GM21423 (cell line): ENCODE results near the gene CNTNAP2.
"Not testable (repeated sequence)": the region's sequence is repeated elsewhere in the genome, so short reads cannot be mapped to it uniquely, and the experiment has no call there.

Experiments
- ATAC-seq: cut with Tn5 transposase; IDR thresholded peaks from one replicate; pipeline ENCODE4 v1.9.1; 2021; ENCODE audit warnings: mild to moderate bottlenecking, moderate library complexity; ENCODE audit not compliant: unreplicated experiment

The CNTNAP2 gene

DNA sequence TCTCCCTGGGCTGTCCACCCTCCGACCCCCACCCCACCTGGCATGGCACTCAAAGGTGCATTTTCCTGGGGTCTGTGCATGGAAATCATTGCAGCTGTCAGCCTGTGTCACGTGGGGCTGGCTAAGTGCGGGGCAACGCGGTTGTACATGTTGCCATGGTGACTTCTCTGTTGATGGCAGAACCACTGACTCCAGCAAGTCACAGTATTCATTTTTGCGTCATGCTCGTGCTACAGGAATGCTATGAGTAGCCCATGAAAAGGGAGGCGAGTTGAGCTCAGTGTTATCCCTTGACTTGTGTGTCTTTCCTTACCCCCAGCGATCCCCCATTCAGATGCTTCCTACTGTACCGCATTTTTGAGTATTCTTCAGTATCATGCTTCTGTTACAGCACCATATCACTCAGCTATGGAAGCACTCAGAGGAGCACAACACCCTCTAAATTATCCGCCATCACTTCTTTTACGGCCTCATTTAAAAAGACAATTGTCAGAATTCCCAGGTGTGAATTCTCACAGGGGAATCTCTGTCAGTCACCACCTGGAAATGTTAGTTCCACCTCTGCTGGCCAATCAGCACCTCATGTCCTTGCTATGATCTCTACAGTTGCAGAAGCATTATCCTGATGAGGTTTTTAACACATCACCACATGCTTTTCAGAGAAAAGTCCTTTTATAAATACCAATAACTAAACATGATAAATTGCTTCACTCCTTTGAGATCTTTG is 2279.6 kb downstream of the CNTNAP2 start:
- no peak for ATAC-seq

DNA sequence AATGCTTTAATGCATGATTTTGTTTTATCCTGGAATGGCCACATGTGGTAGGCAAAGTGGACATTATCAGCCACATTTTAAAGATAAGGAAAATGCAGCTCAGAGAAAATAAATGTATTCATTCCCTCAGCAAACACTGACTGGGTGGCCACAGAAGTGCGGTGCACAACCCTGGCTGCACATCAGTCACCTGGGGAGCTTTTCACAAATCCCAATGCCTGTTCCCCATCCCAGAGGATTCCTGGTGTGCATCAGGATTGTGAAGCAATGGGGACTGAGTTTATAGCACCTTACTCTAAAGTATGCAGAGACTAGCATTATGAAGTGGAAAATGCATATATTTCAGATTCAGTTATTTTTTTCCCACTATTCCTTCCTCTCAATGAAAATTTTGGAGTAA is 2280.5 kb downstream of the CNTNAP2 start:
- ATAC-seq, result no peak

DNA sequence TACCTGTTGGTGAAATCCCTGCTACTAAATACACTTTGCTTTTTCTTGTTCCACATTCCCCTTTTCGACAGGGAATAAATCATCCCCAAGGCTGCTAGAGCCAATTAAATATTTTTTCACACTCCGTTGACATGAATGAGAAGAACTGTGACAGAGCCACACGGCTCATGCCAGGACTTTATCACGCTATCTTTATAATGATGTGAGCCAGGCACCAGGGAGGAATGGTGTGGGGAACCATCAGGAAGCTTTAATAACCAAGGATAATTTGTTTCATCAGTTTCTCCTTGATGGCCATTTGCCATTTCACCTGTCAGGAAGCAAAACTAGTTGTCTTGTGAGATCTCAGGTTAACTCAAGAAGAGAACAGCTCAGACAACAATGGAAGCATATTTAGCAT is 2280.9 kb downstream of the CNTNAP2 start:
- ATAC-seq, result no peak

DNA sequence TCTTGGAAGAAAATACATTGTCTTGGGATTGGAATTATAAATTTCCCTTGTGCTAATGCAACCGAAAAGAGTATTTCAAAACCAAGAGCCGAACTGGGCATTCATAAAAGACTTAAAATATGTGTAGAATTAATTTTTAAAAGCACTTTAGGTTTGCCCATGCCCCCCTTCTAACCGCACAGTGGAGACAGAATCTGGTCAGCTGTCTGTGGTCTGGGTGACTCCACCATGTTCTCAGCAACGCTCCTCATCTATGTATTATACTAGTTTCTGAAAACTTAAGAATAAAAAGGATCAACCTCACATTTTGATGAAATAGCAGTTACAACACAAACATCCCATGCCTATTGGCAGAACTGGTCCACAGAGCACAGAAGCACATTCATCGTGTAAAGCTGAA is 2281.4 kb downstream of the CNTNAP2 start:
- no peak for ATAC-seq

DNA sequence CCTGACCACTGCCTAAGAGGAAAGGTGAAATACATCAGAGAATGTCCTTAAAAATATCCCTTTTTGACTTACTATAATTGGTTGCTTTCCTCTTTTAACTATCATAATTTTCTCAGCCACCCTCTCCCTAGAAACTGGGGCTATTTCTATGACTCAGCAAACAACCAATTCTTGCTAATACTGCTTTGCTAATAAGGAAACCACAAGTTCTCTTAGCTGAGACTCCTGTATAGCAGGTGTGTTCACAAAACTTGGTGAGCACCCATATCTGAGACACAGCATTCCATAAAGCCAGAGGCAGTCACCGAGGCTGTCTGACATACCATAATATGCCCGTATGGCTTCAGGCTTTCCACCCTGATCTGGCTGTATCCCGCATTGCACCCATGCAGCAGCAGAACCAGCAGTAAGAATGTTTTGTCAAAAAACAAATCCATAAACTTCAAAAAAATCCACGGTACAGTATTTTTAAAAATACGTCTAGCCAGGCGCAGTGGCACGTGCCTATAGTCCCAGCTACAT is 2282.3 kb downstream of the CNTNAP2 start:
- ATAC-seq, result peak; percentile 78

DNA sequence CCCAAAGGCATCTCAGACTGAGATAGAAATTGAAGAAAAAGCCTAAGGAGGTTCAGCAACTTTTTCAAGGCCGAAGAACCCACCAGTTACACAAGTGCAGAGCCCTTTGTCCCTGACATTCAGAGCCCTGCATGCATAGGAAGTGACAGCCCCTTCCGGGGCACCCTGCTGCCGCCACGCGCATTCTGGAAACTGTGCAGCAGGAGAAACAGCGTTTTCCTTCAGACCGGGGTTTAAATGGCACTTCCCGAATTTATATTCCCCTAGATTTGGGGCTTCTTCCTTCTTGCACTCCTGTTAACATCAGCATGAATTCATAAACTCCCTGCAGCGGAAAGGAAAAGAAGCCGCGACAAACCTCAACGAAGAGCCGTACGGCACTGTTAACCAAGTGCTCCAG is 2283.5 kb downstream of the CNTNAP2 start:
- no peak for ATAC-seq

DNA sequence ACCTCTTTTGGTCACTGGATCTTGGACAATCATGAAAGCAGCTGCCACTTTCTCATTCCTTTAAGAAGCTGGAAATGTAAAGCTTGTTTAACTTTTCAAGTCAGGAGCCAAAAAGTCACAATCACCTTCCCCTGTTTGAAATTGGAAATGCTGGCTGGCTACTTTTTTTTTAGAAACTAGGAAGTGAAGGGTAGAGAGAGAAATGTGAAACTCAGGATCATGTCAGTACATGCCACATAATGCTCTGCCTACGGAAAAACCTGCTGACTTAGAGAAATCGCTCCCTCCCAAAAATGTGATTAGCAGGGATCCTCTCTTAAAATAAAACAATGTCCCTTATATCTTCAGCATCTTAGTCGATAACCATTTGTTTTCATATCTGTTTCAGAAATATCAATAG is 2285.6 kb downstream of the CNTNAP2 start:
- no peak for ATAC-seq

DNA sequence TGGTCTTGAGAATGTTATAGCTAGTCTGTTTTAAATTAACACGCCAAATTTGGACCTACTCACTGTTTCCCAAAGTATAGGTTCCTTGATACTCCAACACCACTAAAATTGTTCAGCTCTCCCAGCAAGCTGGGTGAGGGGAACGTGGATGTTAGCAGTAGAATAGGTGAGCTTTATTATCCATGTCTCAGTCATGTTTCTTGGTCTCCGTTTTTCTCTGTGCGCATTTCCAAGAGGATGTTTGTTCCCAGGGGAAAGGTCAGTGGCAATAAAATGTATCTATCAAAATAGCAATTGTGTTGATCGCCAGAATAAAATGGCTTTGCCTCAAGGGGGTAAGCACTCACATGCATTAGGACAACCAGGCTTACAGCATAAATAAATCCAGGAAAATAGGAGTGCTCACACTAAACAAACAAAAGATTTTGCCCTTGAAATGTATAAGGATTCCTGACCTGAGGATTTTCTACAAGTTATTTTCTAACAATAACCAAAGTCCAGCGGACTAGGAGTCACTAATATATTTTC is 2286.9 kb downstream of the CNTNAP2 start:
- no peak for ATAC-seq

DNA sequence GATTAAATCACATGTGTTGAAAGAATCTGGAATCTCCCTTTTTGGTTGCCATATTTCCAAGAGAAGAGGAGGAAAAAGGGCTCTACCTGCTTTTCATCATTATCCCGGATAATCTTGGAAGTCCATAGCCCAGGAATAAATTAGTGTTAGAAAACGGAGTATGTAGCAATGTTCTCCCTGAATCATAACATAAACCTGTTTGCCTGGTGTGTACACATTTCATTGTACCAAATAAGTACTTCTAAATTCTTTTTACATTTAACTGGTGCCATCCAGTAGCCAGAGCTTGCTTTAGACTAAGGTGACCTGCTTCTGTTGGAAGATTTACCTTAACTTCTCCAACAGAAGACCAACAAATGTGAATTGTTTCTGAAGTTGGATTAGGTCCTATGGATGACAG is 2291.7 kb downstream of the CNTNAP2 start:
- ATAC-seq, result no peak

DNA sequence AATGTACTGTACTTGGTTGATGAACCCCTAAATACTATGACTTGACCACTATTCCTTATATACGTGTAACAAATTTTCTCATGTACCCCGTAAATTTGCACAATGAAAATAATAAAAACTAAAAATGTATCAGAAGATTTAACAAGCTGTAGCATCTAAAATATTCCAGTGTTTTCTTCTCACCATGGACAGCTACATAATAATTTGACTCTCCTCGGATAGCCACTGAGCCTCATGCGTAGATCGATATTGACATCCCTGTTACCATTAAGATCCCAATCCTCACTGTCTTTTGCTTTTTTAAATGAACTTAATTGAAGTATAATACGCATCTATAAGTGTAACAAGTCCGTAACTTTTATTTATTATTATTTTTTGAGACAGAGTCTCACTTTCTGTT is 2294.3 kb downstream of the CNTNAP2 start:
- no peak for ATAC-seq

DNA sequence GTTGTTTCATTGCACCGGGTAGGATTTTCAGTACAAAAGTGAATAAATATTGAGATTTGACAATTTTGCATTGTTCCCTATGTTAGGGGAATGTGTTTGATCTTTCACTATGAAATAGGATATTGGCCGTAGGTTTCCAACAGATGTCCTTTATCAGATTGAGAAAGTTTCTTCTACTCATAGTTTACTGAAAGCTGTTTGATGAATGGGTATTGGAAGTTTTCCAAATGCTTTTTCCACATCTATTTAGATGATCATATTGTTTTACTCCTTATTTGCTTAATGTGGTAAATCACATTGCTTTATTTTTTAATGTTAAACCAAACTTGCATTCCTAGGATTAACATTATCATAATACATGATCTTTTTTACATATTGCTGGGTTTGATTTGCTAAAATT is 2296.1 kb downstream of the CNTNAP2 start:
- ATAC-seq, result no peak

DNA sequence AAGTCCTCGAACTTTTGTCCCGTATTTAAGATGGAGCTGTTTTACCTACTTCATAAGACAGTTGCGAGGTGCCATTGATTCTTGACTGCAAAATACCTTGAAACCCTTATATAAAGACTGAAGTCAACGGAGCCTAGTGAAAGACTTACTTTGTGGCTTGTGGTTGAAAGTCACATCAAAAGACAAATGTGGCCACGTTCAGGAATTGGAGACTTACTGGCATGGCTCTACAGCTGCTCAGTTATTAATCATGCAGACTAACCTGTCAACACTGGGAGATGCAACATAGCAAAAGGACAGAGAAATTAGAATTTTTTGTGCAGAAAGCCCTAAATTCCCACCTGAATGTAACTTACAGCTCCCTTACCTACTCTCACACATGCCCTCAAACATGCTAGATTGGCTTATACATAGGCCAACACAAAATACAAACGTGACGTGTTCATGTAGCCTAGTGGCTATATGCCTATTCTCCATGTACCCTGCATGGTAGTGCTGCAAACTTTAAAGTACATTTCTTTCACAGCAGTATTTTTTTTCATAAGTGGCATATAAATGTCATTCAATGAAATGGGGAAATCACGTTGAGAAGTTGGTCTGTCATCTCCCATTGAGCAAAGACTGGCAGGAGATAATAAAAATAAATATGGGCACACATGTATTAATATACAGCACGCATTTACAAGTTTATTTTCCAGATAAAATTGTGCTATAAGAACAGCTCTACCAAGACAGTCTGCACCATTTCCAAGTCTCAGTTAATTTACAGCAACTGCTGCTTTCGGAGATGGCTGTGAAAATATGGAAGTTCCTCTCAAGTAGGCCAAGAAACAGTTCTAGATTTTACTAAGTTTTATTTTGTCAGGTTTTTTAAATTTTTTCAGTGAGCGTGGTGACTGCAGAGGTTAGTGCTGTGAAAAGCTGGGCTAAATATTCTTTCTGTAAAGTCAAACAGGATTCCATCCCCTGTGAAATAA is 2303.5 kb downstream of the CNTNAP2 start:
- peak; percentile 93 for ATAC-seq

DNA sequence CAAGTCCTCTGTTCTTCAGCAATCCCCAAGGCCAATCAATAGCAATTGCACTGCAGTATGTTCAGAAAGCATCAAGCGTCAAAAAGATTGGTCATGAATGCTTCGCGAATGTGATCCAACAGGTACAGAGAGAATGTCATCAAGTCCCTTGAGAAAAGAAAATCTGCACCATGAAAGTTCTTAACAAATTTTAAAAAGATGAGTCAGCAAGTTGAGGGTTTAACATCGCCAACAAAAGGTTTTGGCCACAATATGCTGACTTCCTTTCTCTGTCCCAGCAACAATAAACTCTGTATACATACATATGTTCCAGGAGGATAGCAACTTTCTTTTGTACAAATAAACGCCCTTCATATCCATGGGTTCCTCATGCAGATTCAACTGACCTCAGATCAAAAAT is 2305.4 kb downstream of the CNTNAP2 start:
- ATAC-seq, result no peak

DNA sequence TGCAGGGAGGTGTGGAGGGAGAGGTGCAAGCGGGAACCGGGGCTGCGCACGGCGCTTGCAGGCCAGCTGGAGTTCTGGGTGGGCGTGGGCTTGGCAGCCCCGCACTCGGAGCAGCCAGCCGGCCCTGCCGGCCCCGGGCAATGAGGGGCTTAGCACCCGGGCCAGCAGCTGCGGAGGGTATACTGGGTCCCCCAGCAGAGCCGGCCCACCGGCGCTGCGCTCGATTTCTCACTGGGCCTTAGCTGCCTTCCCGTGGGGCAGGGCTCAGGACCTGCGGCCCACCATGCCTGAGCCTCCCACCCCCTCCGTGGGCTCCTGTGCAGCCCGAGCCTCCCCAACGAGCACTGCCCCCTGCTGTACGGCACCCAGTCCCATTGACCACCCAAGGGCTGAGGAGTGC is 2309.8 kb downstream of the CNTNAP2 start:
- not testable (repeated sequence) for ATAC-seq

DNA sequence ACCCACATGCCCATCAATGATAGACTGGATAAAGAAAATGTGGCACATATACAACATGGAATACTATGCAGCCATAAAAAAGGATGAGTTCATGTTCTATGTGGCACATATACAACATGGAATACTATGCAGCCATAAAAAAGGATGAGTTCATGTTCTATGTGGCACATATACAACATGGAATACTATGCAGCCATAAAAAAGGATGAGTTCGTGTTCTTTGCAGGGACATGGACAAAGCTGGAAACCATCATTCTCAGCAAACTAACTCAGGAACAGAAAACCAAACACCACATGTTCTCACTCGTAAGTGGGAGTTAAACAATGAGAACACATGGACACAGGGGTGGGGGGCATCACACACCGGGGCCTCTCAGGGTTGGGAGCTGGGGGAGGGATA is 2314.1 kb downstream of the CNTNAP2 start:
- not testable (repeated sequence) for ATAC-seq

DNA sequence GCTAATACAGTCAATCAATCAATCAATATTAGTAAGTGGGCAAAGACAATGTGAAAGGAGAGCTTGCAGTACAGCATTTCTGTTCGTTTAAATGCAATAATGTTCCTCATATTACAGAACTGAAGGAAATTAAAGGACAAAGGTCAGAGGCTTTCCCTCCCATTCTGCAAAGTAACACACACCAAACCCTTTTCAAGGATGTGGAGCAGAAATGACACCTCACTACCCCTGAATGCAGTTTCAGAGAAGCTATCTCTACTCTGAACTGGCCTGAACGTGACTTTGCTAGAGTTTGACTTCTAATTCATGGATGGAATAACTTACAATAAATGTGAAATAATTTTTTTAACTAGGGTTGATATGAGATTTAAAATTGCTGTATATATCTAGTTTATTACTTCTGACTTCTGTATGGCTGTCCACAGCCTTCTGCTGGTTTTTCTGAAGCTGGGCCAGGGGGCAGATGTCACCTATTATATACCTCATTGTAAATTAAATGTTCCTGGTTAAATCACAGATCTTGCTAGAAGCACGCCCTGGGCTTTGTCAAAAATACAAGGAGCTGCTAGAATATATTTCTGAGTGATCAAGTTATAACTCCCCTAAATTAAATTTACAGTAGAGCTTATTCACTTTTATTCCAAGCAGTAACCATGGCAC is 2317.1 kb downstream of the CNTNAP2 start:
- no peak for ATAC-seq

DNA sequence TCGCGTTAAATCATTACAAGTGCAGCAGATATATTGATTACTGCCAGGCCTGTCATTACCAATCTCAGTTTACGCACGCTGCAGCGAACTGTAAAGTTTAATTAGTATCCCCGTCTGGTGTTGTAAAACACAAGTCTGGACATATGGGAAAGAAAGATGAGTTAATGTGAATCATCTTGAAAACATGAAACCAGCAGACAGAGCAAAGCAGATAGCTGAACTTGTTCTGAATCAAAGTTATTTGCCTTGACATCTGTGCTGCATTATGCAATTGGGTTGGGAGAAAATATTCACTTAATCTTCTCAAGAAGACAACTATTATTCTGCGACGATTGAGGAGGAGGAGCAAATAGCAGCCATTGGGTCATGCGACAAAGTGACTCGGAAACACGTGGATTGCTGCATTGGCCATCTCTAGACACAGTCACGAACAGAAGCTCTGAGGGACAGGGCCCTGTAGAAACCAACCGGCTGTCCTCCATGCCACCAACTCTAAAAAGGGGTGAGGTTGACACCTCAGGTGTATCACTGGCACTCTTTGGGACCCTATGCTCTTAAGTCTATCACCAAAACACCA is 2317.7 kb downstream of the CNTNAP2 start:
- no peak for ATAC-seq

DNA sequence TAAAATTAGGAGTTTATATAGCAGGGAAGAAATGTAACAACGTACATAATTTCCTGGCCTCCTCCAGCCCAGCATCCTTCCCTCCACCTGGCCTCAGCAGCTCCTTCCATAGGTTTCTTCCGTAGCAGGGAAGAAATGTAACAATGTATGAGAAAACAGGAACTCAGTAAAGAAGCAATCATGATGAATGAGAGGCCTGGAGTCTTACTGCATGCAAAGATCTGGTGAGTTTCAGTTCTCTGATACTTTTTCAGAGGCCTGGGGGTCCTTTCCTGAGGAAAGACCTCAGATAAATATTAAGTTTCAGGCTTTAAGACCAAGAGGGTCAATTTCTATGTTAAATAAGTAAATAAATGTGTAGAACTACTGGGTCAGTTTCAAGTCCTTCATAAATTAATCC is 2318.3 kb downstream of the CNTNAP2 start:
- no peak for ATAC-seq

DNA sequence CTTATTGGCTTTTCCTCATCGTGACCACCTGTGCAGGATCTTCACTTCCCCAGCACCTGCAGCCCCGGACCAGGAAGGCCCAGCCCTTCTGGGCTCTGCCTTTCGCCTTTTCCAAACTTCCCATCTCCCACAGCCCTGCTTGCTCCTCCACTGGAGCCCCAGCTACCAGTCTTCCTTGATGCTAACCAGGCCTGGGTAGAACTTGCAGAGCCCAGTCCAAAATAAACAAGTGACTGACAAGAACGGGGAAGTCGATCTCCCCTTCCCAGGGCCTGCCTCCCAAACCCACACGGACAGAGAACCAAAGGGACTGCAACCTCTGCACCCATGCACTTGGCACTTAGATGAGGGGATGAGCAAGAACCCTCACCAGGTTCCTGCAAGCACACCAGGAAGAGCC is 2319.1 kb downstream of the CNTNAP2 start:
- no peak for ATAC-seq

DNA sequence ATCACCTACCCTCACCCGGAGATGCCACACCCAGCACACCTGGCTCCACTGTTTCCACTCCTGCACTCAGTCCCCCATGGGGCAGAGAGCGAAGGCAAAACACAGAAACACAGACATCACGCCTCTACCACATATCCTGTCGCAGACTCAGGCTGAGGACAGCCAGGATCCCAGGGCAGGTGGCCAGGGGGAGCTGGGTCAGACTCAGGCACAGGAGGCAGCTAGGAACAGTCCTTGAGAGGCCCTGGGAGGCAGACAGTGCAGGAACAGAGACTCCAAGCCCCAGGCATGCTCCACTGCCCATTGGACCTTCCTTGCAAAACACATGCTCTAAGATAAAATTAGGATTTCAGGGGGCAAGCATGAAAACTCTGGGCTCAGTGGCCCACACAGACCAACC is 2319.5 kb downstream of the CNTNAP2 start:
- ATAC-seq, result no peak

DNA sequence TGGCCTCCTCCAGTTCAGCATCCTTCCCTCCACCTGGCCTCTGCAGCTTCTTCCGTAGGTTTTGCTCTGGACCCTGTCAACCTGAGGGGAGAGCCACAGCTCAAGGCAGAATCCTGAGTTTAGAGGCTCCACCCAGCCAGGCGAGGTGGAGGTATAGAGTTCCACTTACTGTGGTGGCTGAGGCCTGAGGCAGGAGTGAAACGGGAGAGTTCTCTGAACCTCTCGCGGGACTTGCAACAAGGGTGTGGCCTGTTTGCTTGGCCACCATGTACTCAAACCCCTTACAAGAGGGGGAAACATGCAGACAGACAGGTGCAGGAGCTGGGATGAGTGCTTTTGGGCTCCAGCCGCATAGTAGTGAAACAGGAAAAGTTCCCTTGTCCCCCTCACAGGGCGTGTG is 2320.0 kb downstream of the CNTNAP2 start:
- no peak for ATAC-seq
